GM18861 (cell line): Measurements from ENCODE around the gene SDK1.

Experiments
- ATAC-seq: cut with Tn5 transposase; IDR thresholded peaks from one replicate; pipeline ENCODE4 v1.9.1; 2021; ENCODE audit not compliant: unreplicated experiment

Gene SDK1

GRCh38 chr7:4057289-4057616 lies 756.2 kb downstream of the SDK1 start:
- ATAC-seq = no peak

GRCh38 chr7:4058158-4058557 lies 757.1 kb downstream of the SDK1 start:
- no peak for ATAC-seq

- no peak for ATAC-seq
These were observed 764.1 kb downstream of the SDK1 start for GRCh38 chr7:4065190-4065589.

- ATAC-seq = no peak
These were observed 765.2 kb downstream of the SDK1 start for GRCh38 chr7:4066206-4066605.

DNA sequence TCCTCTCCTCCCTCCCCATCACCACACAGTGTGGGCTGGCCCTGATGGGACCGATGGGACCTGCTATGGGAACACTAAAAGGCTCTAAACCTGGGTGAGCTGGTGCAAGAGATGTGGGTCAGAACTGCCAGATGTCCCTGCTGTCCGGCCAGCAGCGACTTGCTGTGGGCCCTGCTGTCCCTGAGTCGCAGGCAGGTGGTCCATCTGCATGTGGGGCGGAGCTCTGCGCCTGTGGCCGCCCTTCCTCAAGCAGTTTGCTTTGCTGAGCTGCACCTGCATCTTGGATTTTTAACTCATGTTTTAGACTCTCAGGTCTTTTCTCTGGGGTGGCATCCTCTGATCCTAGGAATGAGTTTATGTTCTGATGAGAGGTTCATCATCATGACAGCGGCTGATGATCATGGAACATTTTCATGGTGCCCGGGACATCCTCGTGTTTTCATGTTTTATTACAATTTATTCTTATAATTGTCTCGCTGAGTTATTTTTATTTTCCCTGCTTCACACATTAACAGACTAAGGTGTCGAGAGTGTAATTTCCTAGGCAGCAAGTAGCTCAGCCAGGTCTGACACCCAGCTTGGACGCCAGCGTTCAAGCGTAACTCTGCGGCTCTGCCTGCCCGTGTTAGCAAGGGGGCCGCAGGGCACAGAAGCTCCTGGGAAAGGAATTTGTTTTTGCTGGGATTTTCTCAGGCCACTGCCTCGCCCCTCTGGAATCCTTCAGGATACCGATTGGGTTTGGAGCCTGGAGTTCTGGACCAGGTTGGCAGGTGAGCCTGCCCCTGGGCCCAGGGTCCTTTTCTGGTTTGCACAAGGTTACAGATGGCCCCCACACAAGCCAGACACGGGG lies 765.8 kb downstream of the SDK1 start:
- ATAC-seq = no peak

DNA sequence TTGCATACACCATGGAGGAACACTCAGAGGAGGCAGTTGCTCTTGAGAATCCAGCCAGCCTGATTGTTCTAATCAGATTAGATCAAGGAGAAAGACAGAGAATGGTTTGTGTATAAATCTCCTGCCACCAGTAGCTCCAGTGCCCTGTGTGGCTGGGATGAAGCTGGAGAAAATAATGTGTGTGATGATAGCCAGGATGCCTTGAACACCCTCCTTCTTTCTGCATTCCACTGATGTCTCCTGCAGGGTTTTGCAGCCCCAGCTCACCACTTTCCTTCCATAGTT lies 766.4 kb downstream of the SDK1 start:
- ATAC-seq = no peak

- ATAC-seq = no peak
These were observed 766.8 kb downstream of the SDK1 start for GRCh38 chr7:4067874-4068273.

DNA sequence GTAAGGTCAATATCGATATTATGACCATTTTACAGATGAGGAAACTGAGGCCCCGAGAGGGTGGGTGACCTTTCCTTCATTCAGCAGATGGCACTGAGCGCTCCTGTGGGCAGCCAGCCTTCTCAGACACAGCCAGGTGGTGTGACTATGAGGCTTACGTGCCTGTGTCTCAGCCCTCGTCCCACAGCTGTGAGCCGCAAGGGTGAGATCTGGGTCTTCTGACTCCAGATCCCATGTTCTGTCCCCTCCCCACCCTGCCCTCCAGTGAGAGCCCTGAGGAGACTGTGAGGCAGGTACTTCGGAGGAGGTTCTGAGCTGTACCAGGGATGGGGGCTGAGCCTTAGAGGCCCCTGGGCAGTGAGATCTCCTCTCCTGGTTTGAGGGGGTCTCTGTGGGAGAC lies 767.2 kb downstream of the SDK1 start:
- no peak for ATAC-seq

- no peak for ATAC-seq
These were observed 768.4 kb downstream of the SDK1 start for GRCh38 chr7:4069268-4070095.

- no peak for ATAC-seq
These were observed 769.2 kb downstream of the SDK1 start for GRCh38 chr7:4070214-4070613.

GRCh38 chr7:4071370-4072058 lies 770.5 kb downstream of the SDK1 start:
- ATAC-seq = no peak

GRCh38 chr7:4072161-4072925 lies 771.3 kb downstream of the SDK1 start:
- no peak for ATAC-seq

DNA sequence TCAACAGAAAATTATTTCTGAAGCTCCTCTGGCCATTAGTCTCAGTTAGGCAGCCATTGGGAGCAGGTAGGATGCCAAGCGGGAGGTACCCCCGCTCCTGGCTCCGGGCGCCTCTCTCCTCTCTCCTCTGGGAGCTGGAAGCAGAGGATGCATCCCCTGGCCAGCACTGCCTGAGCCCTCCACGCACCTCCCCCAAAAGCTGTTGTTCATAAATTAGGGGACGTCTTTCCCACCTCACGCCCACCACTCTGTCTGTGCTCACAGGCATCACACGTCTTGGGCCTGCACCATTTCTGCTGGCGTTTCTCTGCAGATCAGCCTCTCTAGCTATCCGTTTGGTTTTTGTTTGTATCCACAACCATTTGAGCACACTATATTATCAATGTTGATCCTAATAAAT lies 772.0 kb downstream of the SDK1 start:
- ATAC-seq = no peak

DNA sequence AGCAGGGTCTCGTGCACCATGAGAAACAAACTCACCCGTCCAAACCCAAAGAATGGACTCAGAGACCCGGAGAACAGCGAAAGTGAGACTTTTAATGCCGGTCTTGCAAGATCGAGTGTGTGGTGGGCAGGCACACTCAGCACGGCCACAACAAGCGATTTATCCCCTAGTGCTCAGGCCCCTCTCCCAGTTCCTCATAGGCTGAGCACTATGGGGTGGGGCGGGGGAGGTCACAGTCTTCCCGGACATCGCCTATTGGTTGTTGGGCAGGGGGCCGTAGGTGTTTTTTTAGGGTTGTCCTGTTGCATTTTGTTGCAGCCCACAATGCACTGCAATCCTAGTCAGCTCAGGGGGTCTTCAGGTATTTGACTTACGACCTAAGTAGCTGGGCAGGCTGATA lies 772.7 kb downstream of the SDK1 start:
- no peak for ATAC-seq

- no peak for ATAC-seq
These were observed 773.4 kb downstream of the SDK1 start for GRCh38 chr7:4074407-4074806.

GRCh38 chr7:4074994-4075393 lies 773.9 kb downstream of the SDK1 start:
- no peak for ATAC-seq

- ATAC-seq = no peak
These were observed 775.7 kb downstream of the SDK1 start for GRCh38 chr7:4076701-4077294.

- ATAC-seq = no peak
These were observed 776.9 kb downstream of the SDK1 start for GRCh38 chr7:4077980-4078379.

GRCh38 chr7:4078580-4078979 lies 777.5 kb downstream of the SDK1 start:
- no peak for ATAC-seq

DNA sequence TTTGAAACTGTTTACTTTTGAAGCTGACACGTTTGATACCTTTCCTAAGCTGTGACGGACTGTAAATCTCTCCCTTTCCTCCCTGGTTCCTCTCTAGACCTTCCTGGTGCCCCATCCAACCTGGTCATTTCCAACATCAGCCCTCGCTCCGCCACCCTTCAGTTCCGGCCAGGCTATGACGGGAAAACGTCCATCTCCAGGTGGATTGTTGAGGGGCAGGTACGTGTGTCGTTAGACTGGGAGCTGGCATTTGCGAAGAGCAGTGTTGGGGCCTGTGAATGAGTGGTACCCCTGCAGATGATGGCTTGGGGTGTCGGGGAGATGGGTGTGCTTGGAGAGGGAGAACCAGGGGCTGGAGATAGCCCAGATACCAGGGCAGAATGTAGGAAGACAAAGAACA lies 778.3 kb downstream of the SDK1 start:
- ATAC-seq = no peak

DNA sequence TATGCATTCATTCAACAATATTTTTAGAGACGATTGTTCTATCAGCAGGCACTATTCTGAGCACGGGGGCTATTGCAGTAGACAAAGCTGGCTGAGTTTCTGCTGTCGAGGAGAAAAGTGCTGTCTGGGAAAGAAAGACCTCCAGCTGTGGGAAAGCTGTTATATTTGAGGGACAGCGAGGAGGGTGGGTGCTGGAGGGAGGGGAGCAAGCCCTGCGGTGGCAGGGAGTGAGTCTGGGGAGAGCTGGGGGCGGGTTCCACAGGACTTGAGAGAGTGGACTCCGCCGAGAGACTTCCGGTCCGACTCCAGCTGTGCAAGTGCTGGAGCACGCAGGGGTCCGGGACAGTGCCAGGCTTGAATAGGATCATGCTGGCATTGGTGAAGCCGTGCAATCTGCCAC lies 778.9 kb downstream of the SDK1 start:
- ATAC-seq = no peak
